Endothelial cell of umbilical vein (primary cell): ENCODE results near the gene IQGAP2.

Experiments
- CTCF ChIP-seq, 2 donors: IDR thresholded peaks; 1 replicate in 1 of 2; 2 replicates in 1 of 2; pipeline ENCODE4 v1.5.1; 2011; ENCODE audit warnings: low read length in 2 of 2, mild to moderate bottlenecking in 2 of 2, moderate library complexity in 2 of 2, control low read depth in 1 of 2, inconsistent platforms in 1 of 2, low read depth in 1 of 2; ENCODE audit not compliant: insufficient read depth in 1 of 2; ENCODE audit errors: extremely low read depth in 1 of 2
- GATA2 ChIP-seq: IDR thresholded peaks from 2 replicates; pipeline ENCODE4 v1.7.0; 2011; ENCODE audit warnings: low read depth, mild to moderate bottlenecking, moderate library complexity, mixed read lengths, low read length; ENCODE audit not compliant: insufficient read length, insufficient read depth
- MAX ChIP-seq: IDR thresholded peaks from 2 replicates; pipeline ENCODE4 v1.6.1; 2011; ENCODE audit not compliant: insufficient read depth, insufficient read length
- POLR2A ChIP-seq: IDR thresholded peaks from 2 replicates; pipeline ENCODE4 v1.6.1; 2012; ENCODE audit warnings: low read depth, mild to moderate bottlenecking, control low read depth, low read length

- no peak for TF ChIP-seq CTCF (IDR thresholded peaks at IDR 0.05; ENCODE audit: extremely low read depth in 1 of 2, insufficient read depth in 1 of 2, low read depth in 1 of 2, low read length in 2 of 2)
- no peak for TF ChIP-seq MAX
- no peak for TF ChIP-seq GATA2
- peak; percentile 38 for TF ChIP-seq POLR2A
Measured at GRCh38 chr5:76716456-76717157, 313.5 kb downstream of the IQGAP2 start.
